Esophagus squamous epithelium (tissue), 5 donors: ENCODE measurements around the gene RASGRP2. TPM values are rescaled to one million over a fixed set of nuclear protein-coding genes. Genes with fewer than 3 reads are reported as not detected.

Experiments
- DNase-seq: peaks from one replicate; lab custom pipeline; 2025; lab: John Stamatoyannopoulos, UW
- H3K27ac ChIP-seq, 4 donors: fragments of 200-600 bp; sonication (generic); one replicate each; pipeline ENCODE4 v1.5.1; 2016 to 2019; ENCODE audit warnings: mild to moderate bottlenecking in 1 of 4
- H3K27me3 ChIP-seq, 4 donors: fragments of 200-600 bp; sonication (generic); 1 replicate in 3 of 4; 2 replicates in 1 of 4; pipeline versions ENCODE4 v1.5.1 to v1.6.0; 2017 to 2021; ENCODE audit warnings: antibody characterized with exemption in 1 of 4
- H3K36me3 ChIP-seq, 3 donors: fragments of 200-600 bp; sonication (generic); one replicate each; pipeline ENCODE4 v1.5.1; 2016 to 2019
- H3K4me1 ChIP-seq, 3 donors: fragments of 200-600 bp; sonication (generic); one replicate each; pipeline ENCODE4 v1.5.1; 2017 to 2019
- H3K4me3 ChIP-seq, 4 donors: fragments of 200-600 bp; sonication (generic); 1 replicate in 3 of 4; 2 replicates in 1 of 4; pipeline ENCODE4 v1.5.1; 2016 to 2019; ENCODE audit warnings: mild to moderate bottlenecking in 2 of 4, moderate library complexity in 1 of 4
- H3K9me3 ChIP-seq, 3 donors: fragments of 200-600 bp; sonication (generic); one replicate each; pipeline ENCODE4 v1.5.1; 2016 to 2019
- CTCF ChIP-seq, 6 experiments: fragments of 450-650 bp in 4 of 6; fragments of 200-600 bp in 2 of 6; sonication (generic) in 2 of 6; IDR thresholded peaks; one replicate each; pipeline ENCODE4 v1.5.1; 2016 to 2019; ENCODE audit warnings: antibody characterized with exemption in 6 of 6, mild to moderate bottlenecking in 4 of 6, moderate library complexity in 4 of 6
- POLR2A ChIP-seq, 4 donors: fragments of 450-650 bp; IDR thresholded peaks; one replicate each; pipeline ENCODE4 v1.6.1; 2017; ENCODE audit warnings: antibody characterized with exemption in 4 of 4, mild to moderate bottlenecking in 4 of 4, moderate library complexity in 3 of 4
- WGBS, 2 donors: methylation state at CpG; one replicate each; pipeline ENCODE4 v1.1.5; 2018; 5-methylcytosine and 5-hydroxymethylcytosine counted together
- intact Hi-C: fragments of 100-400 bp; cut with DNase I; formaldehyde crosslinking; loops from one replicate; pipeline ENCODE4 v1.15.0; 2022
- total RNA-seq, 4 donors: library from RNA; depleted of rRNA; stranded (reverse); fragments of >200 nt; gene quantifications; one replicate each; pipeline ENCODE4 v1.1.0, GENCODE V29; 2016
- donor health status: DM: yes; HTN: yes; CAD: no.

RASGRP2 gene
- total RNA-seq, 4 donors from 2014 or later = 2.6 to 13.2 (median 4.9) TPM

GRCh38 chr11:64684357-64684756 lies 59.6 kb downstream of the RASGRP2 start:
- Histone ChIP-seq H3K4me3 (no peak overlapping the region), H3K4me1 (peaks cover 0 to 34% (median 6%) of the 10 kb centered on the region in 3 donors)
- DNase-seq = no peak

GRCh38 chr11:64681171-64681570 lies 62.8 kb downstream of the RASGRP2 start:
- H3K4me3 ChIP-seq = no peak overlapping the region
- WGBS, 2 donors = 56 to 64% methylated on average over 4 of the region's 4 CpGs
- DNase-seq = no peak
- peaks cover 0 to 12% (median 0%) of the 10 kb centered on the region in 3 donors for H3K4me1 ChIP-seq
- H3K27ac ChIP-seq = no peak overlapping the region
- no peaks in the 10 kb centered on the region for H3K36me3 ChIP-seq
- H3K9me3 ChIP-seq = no peaks in the 10 kb centered on the region
- intact Hi-C loops = no loop called here
- TF ChIP-seq POLR2A (IDR thresholded peaks at IDR 0.05) = no peak
- TF ChIP-seq CTCF (IDR thresholded peaks at IDR 0.05) = no peak
- peaks cover 0 to 39% (median 0%) of the 10 kb centered on the region in 4 donors for H3K27me3 ChIP-seq

More at GRCh38 chr11:64684357-64684756, 59.6 kb downstream of the RASGRP2 start:
- no peak overlapping the region for H3K27ac ChIP-seq
- H3K9me3 ChIP-seq = no peaks in the 10 kb centered on the region
- 13 to 40% methylated on average over 8 of the region's 8 CpGs for WGBS, 2 donors
- no peak for TF ChIP-seq CTCF (IDR thresholded peaks at IDR 0.05)
- no peak for TF ChIP-seq POLR2A (IDR thresholded peaks at IDR 0.05)
- H3K36me3 ChIP-seq = no peaks in the 10 kb centered on the region
- intact Hi-C loops = no loop called here
- H3K27me3 ChIP-seq = peaks cover 0 to 10% (median 0%) of the 10 kb centered on the region in 4 donors

GRCh38 chr11:64679846-64680245 lies 64.1 kb downstream of the RASGRP2 start:
- Histone ChIP-seq H3K9me3 (no peaks in the 10 kb centered on the region), H3K27ac (no peak overlapping the region), H3K36me3 (no peaks in the 10 kb centered on the region), H3K27me3 (peaks cover 0 to 52% (median 0%) of the 10 kb centered on the region in 4 donors), H3K4me3 (no peak overlapping the region), H3K4me1 (peaks cover 0 to 24% (median 9%) of the 10 kb centered on the region in 3 donors)
- DNase-seq = no peak
- no peak for TF ChIP-seq CTCF (IDR thresholded peaks at IDR 0.05)
- TF ChIP-seq POLR2A (IDR thresholded peaks at IDR 0.05) = no peak
- 33 to 67% methylated on average over 1 of the region's 2 CpGs for WGBS, 2 donors
- intact Hi-C loops = no loop called here

GRCh38 chr11:64677441-64678023 lies 66.4 kb downstream of the RASGRP2 start:
- no peak overlapping the region for H3K27ac ChIP-seq

More at GRCh38 chr11:64677441-64678023, 66.4 kb downstream of the RASGRP2 start:
- Histone ChIP-seq H3K4me3 (no peak overlapping the region), H3K36me3 (no peaks in the 10 kb centered on the region), H3K9me3 (no peaks in the 10 kb centered on the region), H3K4me1 (peaks cover 0 to 16% (median 9%) of the 10 kb centered on the region in 3 donors), H3K27me3 (peaks cover 0 to 76% (median 0%) of the 10 kb centered on the region in 4 donors)
- WGBS, 2 donors = 68 to 76% methylated on average over 6 of the region's 6 CpGs
- no peak for TF ChIP-seq CTCF (IDR thresholded peaks at IDR 0.05)
- no peak for TF ChIP-seq POLR2A (IDR thresholded peaks at IDR 0.05)
- DNase-seq = no peak
- intact Hi-C loops = no loop called here

Other genes with a start within 250 kb of the RASGRP2 start
- gene SLC22A11, start 188.2 kb downstream of the RASGRP2 start, total RNA-seq = not detected
- gene SLC22A12, start 152.9 kb downstream of the RASGRP2 start, total RNA-seq = not detected
- under 1 TPM in 1 of 4 donors, not detected in 3; 0.38 TPM for gene NRXN2, start 20.9 kb downstream of the RASGRP2 start, total RNA-seq
- gene PYGM, start 15.8 kb upstream of the RASGRP2 start, total RNA-seq = under 1 TPM; 0.27 to 0.95 (median 0.39) TPM
- 100 to 1,000 TPM; 136 to 292 (median 223) TPM for gene SF1, start 34.4 kb upstream of the RASGRP2 start, total RNA-seq
- gene MAP4K2, start 59.1 kb upstream of the RASGRP2 start, total RNA-seq = 1 to 10 TPM; 3.6 to 9.0 (median 6.1) TPM
- gene MEN1, start 66.4 kb upstream of the RASGRP2 start, total RNA-seq = 10 to 100 TPM; 14.9 to 23.3 (median 17.0) TPM
- gene CDC42BPG, start 100.5 kb upstream of the RASGRP2 start, total RNA-seq = 10 to 100 TPM; 16.4 to 48.5 (median 25.0) TPM
- 10 to 100 TPM; 29.5 to 44.0 (median 31.8) TPM for gene EHD1, start 134.5 kb upstream of the RASGRP2 start, total RNA-seq
- gene ATG2A, start 173.1 kb upstream of the RASGRP2 start, total RNA-seq = 10 to 100 TPM; 14.1 to 26.1 (median 19.6) TPM
- 10 to 100 TPM in 1 of 4 donors, 1 to 10 TPM in 3; 7.7 to 10.5 (median 8.6) TPM for gene PPP2R5B, start 180.5 kb upstream of the RASGRP2 start, total RNA-seq
- not detected for gene GPHA2, start 191.8 kb upstream of the RASGRP2 start, total RNA-seq
- not detected for gene MAJIN, start 228.0 kb upstream of the RASGRP2 start, total RNA-seq